Activated T-cell treated with anti-CD3 and anti-CD28 coated beads, Interleukin-2, amount 50 U/mL, for 1 hour (primary cell): ENCODE data around the gene MBLAC1.

Experiments used
- DNase-seq: peaks from one replicate; pipeline ENCODE4 v3.0.0-alpha.2; 2020

MBLAC1 gene

DNA sequence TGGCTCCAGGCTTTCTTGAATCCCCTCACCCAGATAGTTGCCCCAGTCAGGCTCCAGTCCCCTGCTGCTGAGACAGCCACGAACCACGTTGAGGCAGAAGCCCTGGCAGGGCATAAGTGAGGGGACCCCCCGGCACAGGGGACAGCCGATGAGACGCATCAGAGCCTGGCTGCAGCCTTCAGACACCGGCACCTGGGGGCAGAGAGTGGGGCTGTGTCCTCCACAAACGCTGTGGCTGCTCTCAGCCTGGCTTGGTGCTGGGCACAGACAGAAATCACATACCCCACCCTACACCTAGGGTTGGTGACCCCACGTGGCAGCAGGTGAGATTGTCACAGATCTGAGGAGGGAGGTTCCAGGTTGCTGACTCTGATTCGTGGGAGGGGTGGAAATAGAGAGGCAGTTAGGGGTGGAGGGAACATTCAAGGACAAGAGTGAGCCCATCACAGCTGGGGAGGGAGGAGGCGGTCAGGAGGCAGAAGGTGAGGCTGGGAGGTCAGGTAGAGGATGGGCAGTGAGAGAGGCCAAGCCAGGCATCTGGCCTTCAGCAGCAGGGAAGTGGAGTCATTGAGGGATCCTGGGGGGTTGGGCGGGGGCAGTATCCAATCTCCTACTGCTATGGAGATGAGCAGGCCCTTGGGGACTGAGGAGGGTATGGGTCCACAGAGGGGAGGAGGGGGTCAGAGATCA, 47.2 kb downstream of the MBLAC1 start:
- no peak for DNase-seq

DNA sequence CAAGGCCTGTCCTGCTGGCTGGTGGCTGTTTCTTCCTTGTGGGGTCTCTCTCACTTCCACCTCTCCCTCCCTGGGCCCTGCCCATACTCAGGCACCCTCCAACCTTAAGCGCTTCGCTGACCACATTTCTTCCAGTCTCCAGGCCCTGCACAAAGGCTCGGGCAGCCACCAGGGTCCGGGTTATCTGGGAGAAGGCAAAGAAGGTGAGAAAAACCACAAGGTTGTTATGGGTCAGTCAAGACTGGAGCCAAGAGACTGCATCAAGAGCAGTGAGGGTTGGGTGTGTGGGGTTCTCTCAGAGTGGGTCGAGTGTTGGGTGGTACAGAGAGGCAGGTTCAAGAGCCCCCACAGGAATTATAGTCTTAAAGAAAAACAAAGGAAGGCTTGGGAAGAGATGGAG, 47.8 kb downstream of the MBLAC1 start:
- DNase-seq, result no peak

DNA sequence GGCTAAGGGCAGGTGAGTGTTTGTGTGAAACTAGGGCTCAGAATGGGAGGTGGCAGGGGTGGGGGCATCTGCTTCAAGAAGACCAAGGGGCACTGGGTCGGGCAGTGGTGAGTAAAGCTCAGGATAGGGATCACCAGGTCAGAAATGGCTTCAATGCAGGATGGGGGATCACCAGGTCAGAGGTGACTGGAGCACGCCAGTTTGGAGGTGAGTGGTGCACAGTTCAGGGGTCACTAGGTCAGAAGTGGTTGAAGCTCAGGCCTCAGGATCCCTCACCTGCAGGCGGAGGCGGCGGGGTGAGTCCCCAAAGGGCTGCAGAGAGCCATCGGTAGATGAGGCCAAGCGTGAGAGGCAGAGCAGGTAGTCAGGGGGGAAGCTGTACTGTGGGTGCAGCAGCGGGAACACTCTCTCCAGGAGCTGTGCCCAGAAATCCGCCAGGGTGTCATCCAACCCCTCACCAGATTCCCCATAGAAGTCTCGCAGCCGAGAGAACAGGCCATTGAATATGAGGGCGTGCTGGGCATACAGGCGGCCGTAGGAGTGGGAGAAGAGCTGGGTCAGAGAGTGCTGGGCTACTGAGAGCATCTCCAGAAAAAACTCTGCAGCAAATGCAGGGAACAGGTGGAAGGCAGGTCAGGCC, 48.6 kb downstream of the MBLAC1 start:
- DNase-seq, result no peak

DNA sequence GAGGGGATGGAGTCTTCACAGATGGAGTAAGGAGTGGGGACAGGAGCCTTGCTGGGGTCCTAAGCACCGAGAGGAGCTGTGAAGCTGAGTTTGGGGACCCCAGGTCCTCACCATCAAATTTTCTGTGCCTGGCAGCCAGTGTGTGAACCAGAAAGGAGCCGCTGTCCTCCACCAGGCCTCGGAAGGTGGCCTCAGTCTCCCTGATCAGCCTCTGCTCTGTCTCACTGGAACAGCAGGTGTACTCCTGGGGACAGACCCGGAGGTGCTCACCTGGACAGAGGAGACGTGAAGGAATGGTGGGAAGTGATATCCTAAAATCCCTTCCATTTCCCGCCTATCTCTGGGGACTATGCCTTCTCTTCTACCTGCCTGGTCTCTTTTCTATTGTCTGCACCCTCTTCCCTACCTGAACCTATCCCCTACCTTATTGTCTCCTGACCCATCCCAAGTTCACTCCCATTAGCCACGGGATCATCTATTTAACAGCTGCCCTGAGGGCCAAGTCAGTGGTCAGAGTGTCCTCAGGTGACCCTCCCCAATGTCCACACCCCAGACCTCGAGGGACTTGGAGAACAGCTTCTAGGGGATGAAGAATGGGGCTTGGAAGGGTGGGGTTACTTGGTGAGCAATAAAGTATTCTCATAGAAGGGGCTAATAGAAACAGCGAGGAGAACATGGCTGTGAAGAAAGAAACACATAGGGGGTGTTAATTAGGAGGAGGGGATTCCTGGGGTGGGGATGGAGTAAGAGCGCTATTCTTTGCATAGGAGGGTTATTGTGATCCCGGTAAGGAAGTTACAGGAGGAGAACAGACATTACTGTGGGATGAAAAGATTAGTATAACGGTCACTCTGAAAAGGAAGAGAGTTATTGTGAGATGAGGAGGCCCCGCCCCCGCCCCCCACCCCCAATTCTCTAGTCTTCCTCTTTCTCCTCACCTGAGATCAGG, 49.6 kb downstream of the MBLAC1 start:
- no peak for DNase-seq

DNA sequence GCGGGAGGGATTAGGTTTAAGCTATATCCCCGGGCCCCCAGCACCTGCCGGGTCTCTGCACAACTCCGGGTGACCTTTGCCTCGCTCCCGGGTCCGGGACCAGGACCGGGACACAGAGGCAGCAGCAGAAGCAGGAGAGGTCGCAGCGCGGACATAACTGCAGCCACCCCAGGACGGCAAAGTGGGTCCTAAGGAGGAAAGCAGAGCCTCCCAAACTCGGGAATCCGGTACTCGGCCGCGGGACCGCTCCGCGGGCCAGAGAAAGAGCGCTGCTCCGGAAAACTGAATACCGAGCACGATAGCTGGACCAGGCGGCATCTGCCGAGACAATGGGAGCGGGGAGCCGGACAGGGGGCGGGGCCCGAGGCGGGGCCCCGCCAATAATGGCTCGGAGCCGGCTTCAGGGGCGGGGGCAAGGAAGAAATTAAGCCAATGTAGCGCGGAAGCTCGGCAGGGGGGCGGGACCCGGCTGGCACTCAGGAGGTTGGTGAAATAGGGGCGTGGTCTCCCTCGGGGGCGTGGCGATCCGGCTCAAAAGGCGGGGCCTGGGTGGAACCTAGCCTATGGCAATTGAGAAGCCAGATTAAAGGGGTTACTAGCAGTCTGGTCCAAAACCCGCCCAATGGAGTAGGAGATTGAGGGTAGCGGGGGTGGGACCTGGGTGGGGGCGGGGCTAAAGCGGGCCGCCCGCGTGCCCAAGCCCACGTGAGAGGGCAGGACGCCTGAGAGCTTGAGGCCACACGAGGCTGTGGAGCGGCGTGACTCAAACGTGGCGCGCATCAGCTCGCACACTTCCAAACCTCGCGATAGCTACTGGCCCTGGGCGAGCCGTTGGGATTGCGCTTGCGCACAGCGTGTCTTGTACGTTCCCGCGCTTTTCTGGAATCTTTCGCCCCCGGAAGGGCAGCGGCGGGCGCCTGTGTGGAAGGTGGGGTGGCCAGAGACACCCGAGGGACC, 50.6 kb downstream of the MBLAC1 start, which contains the start of the genes GPC2 and STAG3:
Gene GPC2, minus strand, starts transcription at position 337 of the 957 bp plus-strand sequence. Its CDS starts 182 bp downstream, at position 155.
Gene STAG3, plus strand, starts transcription at position 874 of the 957 bp plus-strand sequence. CDS start 2,639 bp downstream, outside the sequence.
- DNase-seq, result peak; percentile 98
